ENCODE data around the gene CCDC127. TPM values are rescaled to one million over a fixed set of nuclear protein-coding genes. Genes with fewer than 3 reads are reported as not detected.
"Not testable (repeated sequence)": the region's sequence is repeated elsewhere in the genome, so short reads cannot be mapped to it uniquely, and the experiment has no call there.

The CCDC127 gene
- total RNA-seq, 1 donor = 4.3 TPM

GRCh38 chr5:228886-229285 lies 10.9 kb upstream of the CCDC127 start:
- Histone ChIP-seq H3K79me2 (ENCODE audit: insufficient read depth, low read length) (peaks cover 13% of the 10 kb centered on the region), H3K4me1 (ENCODE audit: insufficient read depth, low read length) (no peaks in the 10 kb centered on the region), H2AFZ (ENCODE audit: low read length) (no peak overlapping the region), H3K27ac (ENCODE audit: low read depth, low read length) (no peak overlapping the region), H3K4me3 (ENCODE audit: insufficient read depth, low read length) (no peak overlapping the region), H3K9me3 (ENCODE audit: low read depth, low read length) (no peaks in the 10 kb centered on the region), H3K27me3 (ENCODE audit: insufficient read depth, low read length) (no peaks in the 10 kb centered on the region), H4K20me1 (ENCODE audit: insufficient read depth, low read length) (peaks cover 13% of the 10 kb centered on the region), H3K36me3 (ENCODE audit: insufficient read depth, low read length) (peaks cover 80% of the 10 kb centered on the region), H3K4me2 (ENCODE audit: insufficient read depth, low read length) (no peak overlapping the region)
- TF ChIP-seq, protein P1, sequence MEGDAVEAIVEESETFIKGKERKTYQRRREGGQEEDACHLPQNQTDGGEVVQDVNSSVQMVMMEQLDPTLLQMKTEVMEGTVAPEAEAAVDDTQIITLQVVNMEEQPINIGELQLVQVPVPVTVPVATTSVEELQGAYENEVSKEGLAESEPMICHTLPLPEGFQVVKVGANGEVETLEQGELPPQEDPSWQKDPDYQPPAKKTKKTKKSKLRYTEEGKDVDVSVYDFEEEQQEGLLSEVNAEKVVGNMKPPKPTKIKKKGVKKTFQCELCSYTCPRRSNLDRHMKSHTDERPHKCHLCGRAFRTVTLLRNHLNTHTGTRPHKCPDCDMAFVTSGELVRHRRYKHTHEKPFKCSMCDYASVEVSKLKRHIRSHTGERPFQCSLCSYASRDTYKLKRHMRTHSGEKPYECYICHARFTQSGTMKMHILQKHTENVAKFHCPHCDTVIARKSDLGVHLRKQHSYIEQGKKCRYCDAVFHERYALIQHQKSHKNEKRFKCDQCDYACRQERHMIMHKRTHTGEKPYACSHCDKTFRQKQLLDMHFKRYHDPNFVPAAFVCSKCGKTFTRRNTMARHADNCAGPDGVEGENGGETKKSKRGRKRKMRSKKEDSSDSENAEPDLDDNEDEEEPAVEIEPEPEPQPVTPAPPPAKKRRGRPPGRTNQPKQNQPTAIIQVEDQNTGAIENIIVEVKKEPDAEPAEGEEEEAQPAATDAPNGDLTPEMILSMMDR (IDR thresholded peaks at IDR 0.05; ENCODE audit: extremely low read depth, low read depth, low read length) = no peak
- no peak for DNase-seq (ENCODE audit: insufficient read length, low spot score, missing footprints)

DNA sequence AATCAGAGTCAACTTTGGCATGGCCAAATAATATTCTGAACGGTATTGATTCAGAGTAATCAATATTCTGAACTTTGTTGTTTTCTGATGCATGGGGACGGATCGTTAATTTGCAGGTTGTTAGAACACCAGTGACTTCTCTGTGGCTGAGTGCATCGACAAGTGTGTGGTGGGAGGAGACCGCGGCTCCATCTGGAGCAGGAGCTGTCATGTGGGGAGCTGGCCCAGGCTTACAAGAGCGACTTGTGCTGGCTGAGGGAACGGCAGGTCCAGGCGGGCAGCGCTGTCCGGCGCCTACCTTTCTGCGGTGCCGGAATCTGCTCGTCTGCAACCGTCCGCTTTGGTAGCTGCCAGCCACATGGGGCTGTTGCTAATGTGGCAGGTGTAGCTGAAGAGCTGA lies 9.4 kb upstream of the CCDC127 start:
- Histone ChIP-seq H4K20me1 (ENCODE audit: insufficient read depth, low read length) (peaks cover 26% of the 10 kb centered on the region), H3K36me3 (ENCODE audit: insufficient read depth, low read length) (peaks cover 66% of the 10 kb centered on the region), H3K79me2 (ENCODE audit: insufficient read depth, low read length) (peaks cover 26% of the 10 kb centered on the region)
- DNase-seq (ENCODE audit: insufficient read length, low spot score, missing footprints); H3K4me3 ChIP-seq (ENCODE audit: insufficient read depth, low read length); H3K4me1 ChIP-seq (ENCODE audit: insufficient read depth, low read length); H3K4me2 ChIP-seq (ENCODE audit: insufficient read depth, low read length); H3K27ac ChIP-seq (ENCODE audit: low read depth, low read length); H3K27me3 ChIP-seq (ENCODE audit: insufficient read depth, low read length); H3K9me3 ChIP-seq (ENCODE audit: low read depth, low read length); H2AFZ ChIP-seq (ENCODE audit: low read length): not testable (repeated sequence)

DNA sequence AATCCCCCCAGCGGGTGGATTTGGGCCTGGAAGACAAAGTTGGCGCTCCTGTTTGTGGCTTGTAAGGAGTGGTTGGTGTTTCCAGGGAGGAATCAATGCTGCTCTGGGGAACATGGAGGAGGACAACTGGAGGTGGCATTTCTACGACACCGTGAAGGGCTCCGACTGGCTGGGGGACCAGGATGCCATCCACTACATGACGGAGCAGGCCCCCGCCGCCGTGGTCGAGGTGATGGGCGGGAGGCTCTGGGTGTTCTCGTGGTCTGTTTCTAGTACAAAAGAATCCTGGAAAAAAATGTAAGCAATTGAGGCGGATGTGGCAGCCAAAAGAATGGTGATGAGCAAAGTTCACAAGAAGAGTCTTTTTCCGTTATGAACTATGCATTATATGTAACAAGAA lies 7.4 kb upstream of the CCDC127 start:
- Histone ChIP-seq H2AFZ (ENCODE audit: low read length) (no peak overlapping the region), H3K36me3 (ENCODE audit: insufficient read depth, low read length) (peaks cover 54% of the 10 kb centered on the region), H3K9me3 (ENCODE audit: low read depth, low read length) (no peaks in the 10 kb centered on the region), H3K4me3 (ENCODE audit: insufficient read depth, low read length) (no peak overlapping the region), H4K20me1 (ENCODE audit: insufficient read depth, low read length) (peaks cover 32% of the 10 kb centered on the region), H3K4me1 (ENCODE audit: insufficient read depth, low read length) (peaks cover 11% of the 10 kb centered on the region), H3K27ac (ENCODE audit: low read depth, low read length) (no peak overlapping the region), H3K4me2 (ENCODE audit: insufficient read depth, low read length) (no peak overlapping the region), H3K79me2 (ENCODE audit: insufficient read depth, low read length) (peaks cover 46% of the 10 kb centered on the region), H3K27me3 (ENCODE audit: insufficient read depth, low read length) (no peaks in the 10 kb centered on the region)
- no peak for DNase-seq (ENCODE audit: insufficient read length, low spot score, missing footprints)
- TF ChIP-seq, protein P1 (IDR thresholded peaks at IDR 0.05; ENCODE audit: extremely low read depth, low read depth, low read length) = no peak

DNA sequence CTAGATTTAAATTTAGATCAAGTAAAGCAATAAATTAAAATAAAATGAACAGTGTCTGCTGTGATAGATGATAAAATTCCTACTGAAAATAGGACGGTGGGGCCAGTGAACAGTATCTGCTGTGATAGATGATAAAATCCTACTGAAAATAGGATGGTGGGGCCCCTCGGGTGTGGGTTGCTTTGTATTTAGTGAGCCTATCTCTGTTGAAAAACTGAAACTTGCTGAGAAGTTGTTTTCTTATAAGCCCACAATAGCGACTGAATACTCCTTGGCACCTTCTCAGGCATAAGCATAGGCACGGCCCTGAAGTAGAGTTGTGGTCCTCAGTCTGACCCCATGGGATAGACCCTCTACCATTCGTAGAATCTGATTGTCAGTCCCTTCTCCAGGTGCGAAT lies 5.8 kb upstream of the CCDC127 start:
- peaks cover 62% of the 10 kb centered on the region for H3K79me2 ChIP-seq (ENCODE audit: insufficient read depth, low read length)
- H2AFZ ChIP-seq (ENCODE audit: low read length) = no peak overlapping the region
- H4K20me1 ChIP-seq (ENCODE audit: insufficient read depth, low read length) = peaks cover 43% of the 10 kb centered on the region
- H3K27ac ChIP-seq (ENCODE audit: low read depth, low read length) = peak overlapping the region; percentile 69
- no peaks in the 10 kb centered on the region for H3K27me3 ChIP-seq (ENCODE audit: insufficient read depth, low read length)
- H3K4me1 ChIP-seq (ENCODE audit: insufficient read depth, low read length) = peaks cover 15% of the 10 kb centered on the region
- no peak for DNase-seq (ENCODE audit: insufficient read length, low spot score, missing footprints)
- TF ChIP-seq, protein P1 (IDR thresholded peaks at IDR 0.05; ENCODE audit: extremely low read depth, low read depth, low read length) = no peak
- peaks cover 39% of the 10 kb centered on the region for H3K36me3 ChIP-seq (ENCODE audit: insufficient read depth, low read length)
- no peak overlapping the region for H3K4me2 ChIP-seq (ENCODE audit: insufficient read depth, low read length)
- H3K9me3 ChIP-seq (ENCODE audit: low read depth, low read length) = no peaks in the 10 kb centered on the region
- H3K4me3 ChIP-seq (ENCODE audit: insufficient read depth, low read length) = no peak overlapping the region

DNA sequence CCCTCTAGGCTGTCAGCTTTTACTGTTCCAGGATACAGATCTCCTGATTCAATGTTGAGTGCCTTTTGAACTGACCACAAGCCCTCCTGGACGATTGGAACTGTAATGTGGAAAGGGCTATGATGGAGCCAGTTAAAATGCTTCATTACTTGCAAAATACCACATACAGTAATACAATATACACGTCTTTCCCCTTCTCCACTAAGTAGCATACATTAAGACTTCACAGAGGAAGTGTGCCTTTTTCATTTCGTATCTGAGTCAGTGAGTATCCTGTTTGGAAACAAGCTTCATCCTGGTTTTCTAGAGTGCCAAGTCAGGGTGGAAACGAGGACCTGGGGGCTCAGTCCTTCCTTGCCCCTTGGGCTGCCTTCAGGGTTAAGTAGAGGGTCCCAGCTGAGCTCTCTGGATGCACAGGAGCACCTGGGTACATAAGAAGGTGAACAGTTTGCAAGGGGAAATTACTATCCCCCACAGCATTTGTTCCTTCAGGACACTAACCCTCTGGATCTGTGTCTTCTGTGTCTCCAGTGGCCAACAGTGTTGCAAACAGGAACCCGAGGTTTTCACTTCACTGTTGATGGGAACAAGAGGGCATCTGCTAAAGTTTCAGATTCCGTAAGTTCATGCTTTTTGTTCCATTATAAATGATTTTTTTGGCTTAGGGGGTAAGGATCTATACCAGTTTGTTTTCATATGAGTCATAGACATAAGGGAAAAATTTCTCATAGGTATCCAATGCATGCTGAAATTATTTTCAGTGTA lies 5.2 kb upstream of the CCDC127 start:
- H2AFZ ChIP-seq (ENCODE audit: low read length); DNase-seq (ENCODE audit: insufficient read length, low spot score, missing footprints); H3K27me3 ChIP-seq (ENCODE audit: insufficient read depth, low read length); H3K4me3 ChIP-seq (ENCODE audit: insufficient read depth, low read length); H3K9me3 ChIP-seq (ENCODE audit: low read depth, low read length): not testable (repeated sequence)
- Histone ChIP-seq H3K4me2 (ENCODE audit: insufficient read depth, low read length) (peak overlapping the region; percentile 61), H4K20me1 (ENCODE audit: insufficient read depth, low read length) (peaks cover 44% of the 10 kb centered on the region), H3K36me3 (ENCODE audit: insufficient read depth, low read length) (peaks cover 32% of the 10 kb centered on the region), H3K4me1 (ENCODE audit: insufficient read depth, low read length) (peaks cover 15% of the 10 kb centered on the region), H3K79me2 (ENCODE audit: insufficient read depth, low read length) (peaks cover 68% of the 10 kb centered on the region), H3K27ac (ENCODE audit: low read depth, low read length) (peak overlapping the region; percentile 69)

Data from osteoblast (primary cell).